Stomach (tissue), 9 donors: ENCODE data around the gene BBS4. TPM values are rescaled to one million over a fixed set of nuclear protein-coding genes. Genes with fewer than 3 reads are reported as not detected.

Experiments
- DNase-seq, 2 donors: peaks; one replicate each; pipeline versions ENCODE4 v3.0.0 to v3.0.0-alpha.2; 2013 to 2019
- H3K27ac ChIP-seq, 5 donors: fragments of 200-600 bp in 4 of 5; sonication (generic) in 4 of 5; one replicate each; pipeline ENCODE4 v1.5.1; 2013 to 2019; ENCODE audit warnings: mild to moderate bottlenecking in 1 of 5, moderate library complexity in 1 of 5
- H3K27me3 ChIP-seq, 3 donors: fragments of 200-600 bp; sonication (generic); one replicate each; pipeline ENCODE4 v1.5.1; 2017 to 2019; ENCODE audit warnings: mixed run types in 1 of 3
- H3K36me3 ChIP-seq, 4 donors: fragments of 200-600 bp; sonication (generic); 1 replicate in 3 of 4; 2 replicates in 1 of 4; pipeline ENCODE4 v1.5.1; 2016 to 2019
- H3K4me1 ChIP-seq, 4 donors: fragments of 200-600 bp; sonication (generic); one replicate each; pipeline ENCODE4 v1.5.1; 2016 to 2019
- H3K4me3 ChIP-seq, 4 donors: fragments of 200-600 bp; sonication (generic) in 3 of 4; one replicate each; pipeline ENCODE4 v1.5.1; 2016 to 2019; ENCODE audit warnings: mild to moderate bottlenecking in 1 of 4
- H3K9me3 ChIP-seq, 4 donors: fragments of 200-600 bp; sonication (generic); one replicate each; pipeline ENCODE4 v1.5.1; 2016 to 2019
- EP300 ChIP-seq: sonication (generic); formaldehyde crosslinking; IDR thresholded peaks from one replicate; pipeline ENCODE4 v1.6.1; 2017; ENCODE audit warnings: antibody characterized with exemption
- POLR2A ChIP-seq, 4 donors: fragments of 450-650 bp; IDR thresholded peaks; one replicate each; pipeline ENCODE4 v1.6.1; 2016; ENCODE audit warnings: antibody characterized with exemption in 4 of 4, control low read depth in 2 of 4, mild to moderate bottlenecking in 1 of 4, moderate library complexity in 1 of 4
- POLR2AphosphoS5 ChIP-seq, 3 donors: sonication (generic); formaldehyde crosslinking; IDR thresholded peaks; one replicate each; pipeline ENCODE4 v1.6.1; 2016; ENCODE audit warnings: antibody characterized with exemption in 3 of 3
- WGBS, 5 donors: extraction: QIAGEN DNeasy Blood & Tissue Kit in 3 of 5; methylation state at CpG; one replicate each; pipeline versions ENCODE4 v1.1.5 to v1.1.7; 2013 to 2018; 5-methylcytosine and 5-hydroxymethylcytosine counted together
- intact Hi-C: fragments of 100-400 bp; cut with DNase I; formaldehyde crosslinking; loops from one replicate; pipeline ENCODE4 v1.15.1; 2023; ENCODE audit warnings: low total_unique reads
- polyA plus RNA-seq, 3 donors: library from polyadenylated mRNA; stranded (reverse); fragments of 200-250 nt; gene quantifications; one replicate each; pipeline ENCODE4 v1.2.3, GENCODE V29; 2013
- total RNA-seq, 5 donors: library from RNA; depleted of rRNA; stranded (reverse); fragments of >200 nt; gene quantifications; one replicate each; pipeline versions ENCODE4 v1.1.0 to v1.2.3, GENCODE V29; 2014 to 2016
- TF ChIP-seq, protein P1 (sequence below), 7 experiments: fragments of 450-650 bp in 4 of 7; fragments of 200-600 bp in 3 of 7; sonication (generic) in 3 of 7; IDR thresholded peaks; one replicate each; pipeline ENCODE4 v1.5.1; 2016 to 2019; ENCODE audit warnings: antibody characterized with exemption in 7 of 7, control low read depth in 2 of 7, mild to moderate bottlenecking in 1 of 7
- donor health status: healthy with polysubstance abuse.
- donor health status: Bipolar disorder and iron deficiency.
- donor health status: healthy.

Gene BBS4
- total and polyA plus RNA-seq, 8 donors: 4.3 to 53.1 (median 17.5) TPM

DNA sequence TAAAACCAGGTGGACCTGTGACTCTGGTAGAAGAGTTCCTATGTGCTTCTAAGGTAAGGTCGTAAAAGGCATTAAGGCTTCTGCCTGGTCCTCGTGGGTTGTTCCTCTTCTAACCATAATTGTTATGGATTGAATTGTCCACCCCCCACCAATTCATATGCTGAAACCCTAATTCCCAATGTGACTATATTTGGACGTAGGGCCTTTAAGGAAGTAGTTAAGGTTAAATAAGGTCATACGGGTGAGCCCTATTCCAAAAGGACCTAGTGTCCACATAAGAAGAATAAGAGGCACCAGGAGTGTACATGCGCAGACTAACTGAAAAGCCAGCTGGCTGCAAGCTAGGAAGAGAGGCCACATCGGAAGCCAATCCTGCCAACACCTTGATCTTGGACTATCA, 95.6 kb downstream of the BBS4 start:
- 72 to 87% (median 85%) methylated on average over 6 of the region's 6 CpGs for WGBS, 5 donors
- H3K4me3 ChIP-seq: peak overlapping the region in 2 of 4 donors; percentile 84 to 100
- no peaks in the 10 kb centered on the region for H3K9me3 ChIP-seq
- peaks cover 17 to 44% (median 37%) of the 10 kb centered on the region in 4 donors for H3K4me1 ChIP-seq
- no peak for DNase-seq
- TF ChIP-seq POLR2A (IDR thresholded peaks at IDR 0.05) (no peak), POLR2AphosphoS5 (IDR thresholded peaks at IDR 0.05) (no peak), EP300 (no peak)
- TF ChIP-seq, protein P1, sequence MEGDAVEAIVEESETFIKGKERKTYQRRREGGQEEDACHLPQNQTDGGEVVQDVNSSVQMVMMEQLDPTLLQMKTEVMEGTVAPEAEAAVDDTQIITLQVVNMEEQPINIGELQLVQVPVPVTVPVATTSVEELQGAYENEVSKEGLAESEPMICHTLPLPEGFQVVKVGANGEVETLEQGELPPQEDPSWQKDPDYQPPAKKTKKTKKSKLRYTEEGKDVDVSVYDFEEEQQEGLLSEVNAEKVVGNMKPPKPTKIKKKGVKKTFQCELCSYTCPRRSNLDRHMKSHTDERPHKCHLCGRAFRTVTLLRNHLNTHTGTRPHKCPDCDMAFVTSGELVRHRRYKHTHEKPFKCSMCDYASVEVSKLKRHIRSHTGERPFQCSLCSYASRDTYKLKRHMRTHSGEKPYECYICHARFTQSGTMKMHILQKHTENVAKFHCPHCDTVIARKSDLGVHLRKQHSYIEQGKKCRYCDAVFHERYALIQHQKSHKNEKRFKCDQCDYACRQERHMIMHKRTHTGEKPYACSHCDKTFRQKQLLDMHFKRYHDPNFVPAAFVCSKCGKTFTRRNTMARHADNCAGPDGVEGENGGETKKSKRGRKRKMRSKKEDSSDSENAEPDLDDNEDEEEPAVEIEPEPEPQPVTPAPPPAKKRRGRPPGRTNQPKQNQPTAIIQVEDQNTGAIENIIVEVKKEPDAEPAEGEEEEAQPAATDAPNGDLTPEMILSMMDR (IDR thresholded peaks at IDR 0.05): no peak
- H3K27me3 ChIP-seq: no peaks in the 10 kb centered on the region
- intact Hi-C loops: no loop called here
- peaks cover 0 to 38% (median 33%) of the 10 kb centered on the region in 4 donors for H3K36me3 ChIP-seq
- no peak overlapping the region for H3K27ac ChIP-seq

DNA sequence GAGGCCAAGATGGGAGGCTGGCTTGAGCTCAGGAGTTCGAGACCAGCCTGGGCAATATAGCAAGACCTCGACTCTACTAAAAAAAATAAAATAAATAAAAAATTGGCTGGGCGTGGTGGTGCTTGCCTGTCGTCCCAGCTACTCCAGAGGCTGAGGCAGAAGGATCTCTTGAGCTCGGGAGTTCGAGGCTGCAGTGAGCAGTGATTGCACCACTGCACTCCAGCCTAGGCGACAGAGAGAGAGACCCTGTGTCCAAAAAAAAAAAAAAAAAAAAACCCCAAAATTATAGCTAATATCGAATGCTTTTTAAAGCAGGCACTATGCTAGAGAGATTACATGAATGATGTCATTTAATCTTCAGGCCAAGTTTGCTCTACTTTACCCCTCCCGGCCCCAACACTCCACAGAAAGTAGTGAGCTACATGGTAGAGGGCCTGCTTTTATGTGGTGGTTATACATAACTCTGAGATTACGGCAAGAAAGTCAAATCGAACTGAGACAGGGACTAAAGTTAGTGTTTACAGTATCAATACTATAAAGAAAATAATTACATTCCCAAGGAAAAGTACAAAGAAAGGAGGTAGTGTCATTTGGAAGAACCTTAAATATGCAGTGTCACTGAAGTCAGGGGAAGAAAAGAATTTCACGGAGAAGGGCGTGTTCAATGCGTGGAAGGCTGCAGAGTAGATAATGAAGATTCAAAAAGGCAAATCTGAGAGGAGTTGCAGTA, 96.4 kb downstream of the BBS4 start:
- H3K27ac ChIP-seq: peak overlapping the region in 4 of 5 donors; percentile 92 to 96 (median 95)
- intact Hi-C loops: no loop called here
- 28 to 42% (median 31%) methylated on average over 14 of the region's 14 CpGs for WGBS, 5 donors
- H3K36me3 ChIP-seq: peaks cover 0 to 30% (median 26%) of the 10 kb centered on the region in 4 donors
- H3K4me1 ChIP-seq: peaks cover 17 to 44% (median 37%) of the 10 kb centered on the region in 4 donors
- H3K4me3 ChIP-seq: peak overlapping the region; percentile 84 to 100 (median 95)
- TF ChIP-seq POLR2A (IDR thresholded peaks at IDR 0.05) (no peak), EP300 (no peak), POLR2AphosphoS5 (IDR thresholded peaks at IDR 0.05) (no peak)
- TF ChIP-seq, protein P1 (IDR thresholded peaks at IDR 0.05): no peak
- H3K9me3 ChIP-seq: no peaks in the 10 kb centered on the region
- DNase-seq: peak in 1 of 2 donors; percentile 40
- H3K27me3 ChIP-seq: no peaks in the 10 kb centered on the region

GRCh38 chr15:72783004-72783639, 97.1 kb downstream of the BBS4 start:
- no peak for TF ChIP-seq POLR2A (IDR thresholded peaks at IDR 0.05)
- TF ChIP-seq EP300: no peak
- TF ChIP-seq POLR2AphosphoS5 (IDR thresholded peaks at IDR 0.05): no peak
- TF ChIP-seq, protein P1 (IDR thresholded peaks at IDR 0.05): no peak
- Histone ChIP-seq H3K36me3 (peaks cover 0 to 23% (median 19%) of the 10 kb centered on the region in 4 donors), H3K27me3 (no peaks in the 10 kb centered on the region), H3K4me1 (peaks cover 17 to 44% (median 37%) of the 10 kb centered on the region in 4 donors), H3K27ac (peak overlapping the region; percentile 92 to 96 (median 95)), H3K9me3 (no peaks in the 10 kb centered on the region), H3K4me3 (peak overlapping the region; percentile 84 to 100 (median 95))
- WGBS, 5 donors: 0 to 1% (median 0%) methylated on average over 23 to 52 of the region's 52 CpGs
- intact Hi-C loops: no loop called here
- DNase-seq: peak in 1 of 2 donors; percentile 40

- Histone ChIP-seq H3K4me3 (peak within 1 kb of the TSS; percentile 84 to 100 (median 95)), H3K4me1 (peaks cover 17 to 44% (median 37%) of the 10 kb centered on the region in 4 donors), H3K36me3 (peaks cover 0 to 18% (median 13%) of the 10 kb centered on the region in 4 donors), H3K27ac (peak within 1 kb of the TSS; percentile 92 to 96 (median 95)), H3K27me3 (no peaks in the 10 kb centered on the region), H3K9me3 (no peaks in the 10 kb centered on the region)
- TF ChIP-seq, protein P1 (IDR thresholded peaks at IDR 0.05): peak in 4 of 7 experiments; percentile 20 to 39 (median 27)
- TF ChIP-seq EP300: no peak
- TF ChIP-seq POLR2AphosphoS5 (IDR thresholded peaks at IDR 0.05): peak; percentile 96 to 99 (median 97)
- peak in 2 of 4 donors; percentile 20 to 80 for TF ChIP-seq POLR2A (IDR thresholded peaks at IDR 0.05)
- DNase-seq: peak; percentile 94 to 98
- 0 to 1% (median 0%) methylated on average over 13 to 68 of the region's 68 CpGs for WGBS, 5 donors
- intact Hi-C loops: no loop called here
These were observed 97.8 kb downstream of the BBS4 start, which contains the start of gene ADPGK for GRCh38 chr15:72783640-72784455. ADPGK (minus strand) TSS chr15:72783758; CDS start chr15:72783691, 67 bp downstream.
